HG03558 (cell line): ENCODE measurements around the gene KIAA0232.

Source experiments
- ATAC-seq: cut with Tn5 transposase; IDR thresholded peaks from one replicate; pipeline ENCODE4 v1.9.1; 2021; ENCODE audit warnings: moderate number of reproducible peaks; ENCODE audit not compliant: unreplicated experiment; ENCODE audit errors: extremely low read depth

KIAA0232 gene, protein sequence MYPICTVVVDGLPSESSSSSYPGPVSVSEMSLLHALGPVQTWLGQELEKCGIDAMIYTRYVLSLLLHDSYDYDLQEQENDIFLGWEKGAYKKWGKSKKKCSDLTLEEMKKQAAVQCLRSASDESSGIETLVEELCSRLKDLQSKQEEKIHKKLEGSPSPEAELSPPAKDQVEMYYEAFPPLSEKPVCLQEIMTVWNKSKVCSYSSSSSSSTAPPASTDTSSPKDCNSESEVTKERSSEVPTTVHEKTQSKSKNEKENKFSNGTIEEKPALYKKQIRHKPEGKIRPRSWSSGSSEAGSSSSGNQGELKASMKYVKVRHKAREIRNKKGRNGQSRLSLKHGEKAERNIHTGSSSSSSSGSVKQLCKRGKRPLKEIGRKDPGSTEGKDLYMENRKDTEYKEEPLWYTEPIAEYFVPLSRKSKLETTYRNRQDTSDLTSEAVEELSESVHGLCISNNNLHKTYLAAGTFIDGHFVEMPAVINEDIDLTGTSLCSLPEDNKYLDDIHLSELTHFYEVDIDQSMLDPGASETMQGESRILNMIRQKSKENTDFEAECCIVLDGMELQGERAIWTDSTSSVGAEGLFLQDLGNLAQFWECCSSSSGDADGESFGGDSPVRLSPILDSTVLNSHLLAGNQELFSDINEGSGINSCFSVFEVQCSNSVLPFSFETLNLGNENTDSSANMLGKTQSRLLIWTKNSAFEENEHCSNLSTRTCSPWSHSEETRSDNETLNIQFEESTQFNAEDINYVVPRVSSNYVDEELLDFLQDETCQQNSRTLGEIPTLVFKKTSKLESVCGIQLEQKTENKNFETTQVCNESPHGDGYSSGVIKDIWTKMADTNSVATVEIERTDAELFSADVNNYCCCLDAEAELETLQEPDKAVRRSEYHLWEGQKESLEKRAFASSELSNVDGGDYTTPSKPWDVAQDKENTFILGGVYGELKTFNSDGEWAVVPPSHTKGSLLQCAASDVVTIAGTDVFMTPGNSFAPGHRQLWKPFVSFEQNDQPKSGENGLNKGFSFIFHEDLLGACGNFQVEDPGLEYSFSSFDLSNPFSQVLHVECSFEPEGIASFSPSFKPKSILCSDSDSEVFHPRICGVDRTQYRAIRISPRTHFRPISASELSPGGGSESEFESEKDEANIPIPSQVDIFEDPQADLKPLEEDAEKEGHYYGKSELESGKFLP (N-terminal part only)

DNA sequence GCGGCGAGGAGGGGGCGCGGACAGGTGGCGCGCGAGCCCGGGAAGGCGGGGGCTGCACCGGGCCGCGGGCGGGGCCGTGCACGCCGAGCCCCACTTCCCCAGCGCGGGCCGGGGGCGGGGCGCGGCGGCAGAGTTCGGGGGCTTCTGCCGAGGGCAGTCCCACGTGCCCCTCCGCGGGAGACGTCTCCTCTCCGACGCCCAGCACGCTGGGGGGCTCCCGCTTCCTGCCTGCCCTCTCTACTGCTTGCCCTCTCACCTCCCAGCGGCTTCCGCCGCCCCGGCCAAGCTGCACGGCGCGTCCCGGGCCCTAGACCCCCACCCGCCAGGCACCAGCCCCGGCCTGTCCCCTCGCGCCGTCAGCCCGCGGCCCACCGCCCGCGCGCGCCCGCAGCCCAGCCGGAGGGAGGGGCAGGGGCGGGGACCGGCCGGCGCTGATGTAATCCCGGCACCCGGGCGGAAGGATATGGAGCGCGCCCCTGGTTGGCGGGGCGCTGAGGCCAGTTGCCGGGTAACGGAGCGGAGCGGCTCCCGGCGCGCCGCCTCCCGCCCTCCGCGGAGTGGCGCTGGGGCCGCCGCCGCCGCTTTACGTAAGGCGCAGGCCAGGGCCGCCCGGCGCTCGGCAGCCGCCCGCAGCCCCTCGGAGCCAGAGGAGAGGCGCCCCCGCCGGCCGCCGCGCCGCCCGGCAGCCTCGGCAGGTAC lies at the start of gene KIAA0232:
KIAA0232 (plus strand) TSS at position 581 of the 699 bp plus-strand sequence. CDS start 41,727 bp downstream, outside the sequence.
- ATAC-seq = peak; percentile 59

DNA sequence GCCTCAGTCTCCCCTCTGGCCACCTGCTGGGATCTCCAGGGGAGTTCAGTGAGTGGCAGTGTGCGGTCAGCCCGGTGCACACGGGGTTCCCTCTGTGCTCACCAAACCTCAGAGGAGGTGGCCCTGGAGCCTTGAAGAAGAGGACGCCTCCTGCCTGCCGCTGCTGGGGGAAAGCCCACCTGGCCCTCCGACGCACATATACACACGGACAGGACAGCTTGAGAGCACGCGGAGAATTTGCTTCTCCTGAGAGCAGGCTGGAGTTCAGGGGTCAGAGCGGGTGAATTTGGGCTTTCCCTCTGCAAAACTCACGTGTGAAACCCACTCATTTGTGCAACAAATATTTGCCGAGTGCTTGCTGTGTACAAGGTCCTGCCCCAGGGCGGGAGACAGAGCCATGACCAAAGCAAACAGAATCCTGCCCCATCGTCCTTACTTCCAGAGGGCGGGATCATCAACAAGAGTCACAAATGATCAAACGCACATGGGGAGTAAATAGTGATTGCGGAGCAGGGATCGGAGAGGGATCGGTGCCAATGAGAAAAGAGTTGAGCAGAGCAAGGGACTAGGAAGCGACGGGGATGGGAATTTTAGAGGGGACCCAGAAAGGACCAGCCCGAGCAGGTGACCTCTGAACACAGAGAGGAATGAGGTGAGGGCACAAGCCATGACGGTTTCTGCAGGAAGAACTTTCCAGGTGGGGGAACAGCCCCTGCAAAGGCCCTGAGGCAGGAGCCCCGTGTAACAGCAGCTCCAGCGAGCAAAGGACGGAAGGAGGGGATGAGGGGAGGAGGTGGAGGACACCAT lies 49.0 kb upstream of the KIAA0232 start:
- ATAC-seq = no peak

DNA sequence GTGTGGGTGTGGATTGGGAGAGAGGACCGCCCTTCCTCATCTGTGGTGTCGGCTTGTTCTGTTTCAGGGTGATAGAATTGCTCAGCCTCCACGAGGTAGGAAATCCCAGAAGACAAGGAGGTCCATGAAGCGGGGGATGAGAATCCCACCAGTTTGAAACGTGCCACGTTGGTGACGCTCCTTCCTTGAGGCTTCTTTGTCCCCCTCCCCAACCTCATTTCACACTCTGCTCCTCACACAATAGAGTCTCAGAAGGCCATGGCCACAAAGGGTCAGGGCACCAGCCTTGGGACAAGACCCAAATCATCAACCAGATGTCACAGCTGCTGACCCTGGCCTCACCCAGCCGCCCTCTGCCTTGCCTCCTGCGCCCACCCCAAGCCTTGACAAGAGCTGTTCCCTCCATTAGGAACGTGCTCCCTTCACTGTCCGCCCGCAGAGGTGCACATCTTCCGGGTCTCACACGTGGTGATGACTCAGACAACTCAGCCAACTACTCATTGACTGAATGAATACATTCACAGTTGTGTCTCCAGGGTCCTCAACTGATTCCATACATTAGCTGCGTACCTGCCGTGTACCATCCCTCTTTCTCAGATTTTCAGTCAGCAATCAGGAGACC lies 48.3 kb upstream of the KIAA0232 start:
- ATAC-seq = no peak

DNA sequence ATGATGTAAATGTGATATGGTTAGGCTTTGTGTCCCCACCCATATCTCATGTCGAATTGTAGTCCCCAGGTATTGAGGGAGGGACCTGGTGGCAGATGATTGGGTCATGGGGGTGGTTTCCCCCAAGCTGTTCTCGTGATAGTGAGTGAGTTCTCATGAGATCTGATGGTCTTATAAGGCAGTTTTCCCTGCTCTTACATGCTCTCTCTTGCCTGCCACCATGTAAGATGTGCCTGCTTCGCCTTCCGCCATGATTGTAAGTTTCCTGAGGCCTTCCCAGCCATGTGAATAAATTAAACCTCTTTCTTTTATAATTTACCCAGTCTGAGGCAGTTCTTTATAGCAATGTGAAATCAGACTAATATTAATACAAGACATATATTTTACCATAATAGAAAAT lies 42.6 kb upstream of the KIAA0232 start:
- ATAC-seq = no peak

DNA sequence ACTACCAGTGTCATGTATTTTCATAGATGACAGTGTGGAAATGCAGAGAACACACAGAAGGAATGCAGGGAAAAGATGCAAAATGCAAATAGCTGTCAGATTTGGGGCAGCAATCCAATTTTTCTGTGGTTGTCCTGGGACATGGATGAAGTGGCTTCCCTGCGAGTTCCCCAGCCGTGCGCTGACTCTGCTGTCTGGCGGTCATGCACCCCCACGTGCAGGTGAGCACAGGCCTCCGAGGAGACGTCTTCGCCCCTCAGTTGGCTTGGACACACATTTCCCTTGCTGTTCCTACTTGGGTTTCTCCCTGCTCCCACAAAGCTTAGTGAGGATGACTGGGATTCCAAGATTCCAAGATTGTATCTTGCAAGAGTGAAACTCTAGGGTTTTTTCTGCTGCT lies 42.2 kb upstream of the KIAA0232 start:
- no peak for ATAC-seq

DNA sequence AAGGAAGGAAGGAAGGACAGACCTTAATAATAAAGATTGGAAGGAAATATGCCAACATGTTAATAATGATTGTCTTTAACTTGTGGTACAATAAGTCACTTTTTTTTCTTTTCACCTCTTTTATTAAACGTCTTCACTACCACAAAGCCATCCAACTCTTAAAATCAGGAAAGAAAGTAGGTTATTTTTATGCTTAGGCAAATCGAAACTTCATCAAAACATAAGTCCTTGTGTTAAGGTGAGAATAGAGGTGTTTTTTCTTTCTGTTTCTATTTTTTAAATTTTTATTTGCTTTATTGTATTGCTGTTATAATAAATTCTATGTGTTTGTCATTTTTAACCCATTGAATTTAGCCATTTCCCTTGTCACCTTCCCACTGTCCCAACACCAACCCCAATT lies 40.0 kb upstream of the KIAA0232 start:
- no peak for ATAC-seq

DNA sequence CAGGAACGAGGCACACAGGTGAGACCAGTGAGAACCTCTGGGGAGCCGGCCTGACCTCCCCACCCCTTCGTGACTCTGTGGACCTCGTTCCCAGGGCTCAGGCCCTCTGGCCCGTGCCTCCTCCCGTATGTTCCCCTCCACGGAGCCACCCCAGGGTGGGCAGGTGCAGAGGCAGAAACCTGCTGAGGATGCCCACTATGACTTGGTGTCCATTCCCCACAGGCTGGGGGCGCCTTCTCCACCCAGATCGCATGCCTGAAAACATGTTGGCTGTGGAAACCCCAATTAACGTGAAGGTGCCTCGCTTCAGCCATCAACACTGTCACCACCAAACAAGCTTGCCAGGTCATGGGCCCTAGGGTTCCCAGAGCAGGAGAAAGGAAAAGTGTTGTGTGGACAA lies 39.5 kb upstream of the KIAA0232 start:
- no peak for ATAC-seq

DNA sequence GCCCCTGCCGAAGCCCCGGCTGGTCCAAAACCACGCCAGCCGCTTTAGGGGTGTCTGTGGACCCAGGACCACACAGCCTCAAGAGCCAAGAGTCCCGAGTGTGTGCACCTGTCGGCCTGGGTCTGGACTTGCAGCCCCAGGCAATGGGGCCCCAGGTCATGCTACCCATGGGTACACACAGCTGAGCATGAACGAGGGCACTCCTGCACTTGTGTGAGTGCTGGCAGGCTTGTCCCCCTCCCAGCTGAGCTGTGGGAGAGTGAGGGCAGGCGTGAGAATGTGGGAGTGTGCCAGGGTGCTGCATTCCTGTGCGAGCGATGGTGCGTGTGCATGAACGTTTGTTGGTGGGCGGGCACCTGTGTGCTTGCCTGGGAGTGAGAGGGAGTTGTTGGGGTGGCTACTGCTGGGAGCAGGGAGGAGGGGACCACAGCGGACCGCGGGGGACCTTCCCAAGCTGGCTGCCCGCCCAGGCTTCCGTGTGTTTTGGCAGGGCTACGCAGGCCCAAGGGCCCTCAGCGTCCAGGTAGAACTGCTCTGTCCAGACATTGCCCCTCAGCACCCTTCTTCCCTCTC lies 35.7 kb upstream of the KIAA0232 start:
- no peak for ATAC-seq

DNA sequence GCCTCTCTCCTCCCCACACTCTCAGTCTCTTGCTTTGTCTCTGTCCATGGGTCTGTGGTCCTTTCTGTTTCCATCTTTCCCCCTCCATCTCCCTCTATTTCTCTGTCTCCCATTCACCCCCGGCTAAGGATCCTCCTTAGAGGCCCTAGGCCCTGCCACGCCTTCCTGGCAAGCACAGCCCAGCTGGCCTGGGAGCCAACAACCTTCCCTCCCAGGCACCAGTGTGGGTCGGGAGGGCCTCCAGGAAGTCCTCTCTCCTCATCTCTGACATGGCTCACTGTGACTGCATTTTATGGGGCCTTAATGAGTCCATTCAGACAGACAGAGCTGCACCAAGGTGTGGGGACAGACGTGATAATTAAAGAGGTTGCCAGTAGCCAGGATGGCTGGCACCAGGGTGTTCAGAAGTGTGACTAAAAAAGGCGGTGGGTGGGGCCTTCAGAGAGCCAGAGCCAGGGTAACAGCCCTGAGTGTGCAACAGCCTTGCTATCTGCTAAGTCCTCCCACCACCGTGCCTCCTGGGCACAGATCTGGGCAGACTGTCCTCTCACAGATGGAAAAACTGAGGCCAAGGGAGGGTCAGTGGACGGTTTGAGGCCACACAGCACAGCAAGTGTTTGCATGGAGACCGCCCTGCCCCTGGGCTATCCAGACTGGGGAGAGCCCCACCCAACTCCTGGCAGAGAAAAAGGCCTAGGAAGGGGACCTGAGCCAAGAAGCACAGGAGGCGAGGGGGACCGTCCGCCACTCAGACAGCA lies 35.1 kb upstream of the KIAA0232 start:
- ATAC-seq = no peak

DNA sequence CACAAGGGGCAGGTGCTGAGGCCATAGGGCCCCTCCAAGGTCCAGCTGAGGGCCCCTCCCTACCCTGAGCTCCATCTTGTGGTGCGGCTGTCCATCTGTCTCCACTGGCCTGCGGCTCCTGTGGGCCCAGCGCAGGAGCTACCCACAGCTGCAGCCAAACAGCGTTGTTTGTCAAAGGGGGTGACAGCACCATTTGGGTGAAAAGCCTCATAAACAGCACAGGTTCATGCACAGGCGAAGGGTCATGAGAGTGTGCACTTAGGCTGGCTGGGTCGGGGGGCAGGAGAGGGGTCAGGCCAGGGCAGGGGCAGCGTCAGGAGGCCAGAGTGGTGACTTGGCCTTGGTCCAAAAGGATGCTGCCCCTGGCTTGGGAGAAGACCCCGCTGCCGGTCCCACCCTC lies 34.2 kb upstream of the KIAA0232 start:
- ATAC-seq = no peak

DNA sequence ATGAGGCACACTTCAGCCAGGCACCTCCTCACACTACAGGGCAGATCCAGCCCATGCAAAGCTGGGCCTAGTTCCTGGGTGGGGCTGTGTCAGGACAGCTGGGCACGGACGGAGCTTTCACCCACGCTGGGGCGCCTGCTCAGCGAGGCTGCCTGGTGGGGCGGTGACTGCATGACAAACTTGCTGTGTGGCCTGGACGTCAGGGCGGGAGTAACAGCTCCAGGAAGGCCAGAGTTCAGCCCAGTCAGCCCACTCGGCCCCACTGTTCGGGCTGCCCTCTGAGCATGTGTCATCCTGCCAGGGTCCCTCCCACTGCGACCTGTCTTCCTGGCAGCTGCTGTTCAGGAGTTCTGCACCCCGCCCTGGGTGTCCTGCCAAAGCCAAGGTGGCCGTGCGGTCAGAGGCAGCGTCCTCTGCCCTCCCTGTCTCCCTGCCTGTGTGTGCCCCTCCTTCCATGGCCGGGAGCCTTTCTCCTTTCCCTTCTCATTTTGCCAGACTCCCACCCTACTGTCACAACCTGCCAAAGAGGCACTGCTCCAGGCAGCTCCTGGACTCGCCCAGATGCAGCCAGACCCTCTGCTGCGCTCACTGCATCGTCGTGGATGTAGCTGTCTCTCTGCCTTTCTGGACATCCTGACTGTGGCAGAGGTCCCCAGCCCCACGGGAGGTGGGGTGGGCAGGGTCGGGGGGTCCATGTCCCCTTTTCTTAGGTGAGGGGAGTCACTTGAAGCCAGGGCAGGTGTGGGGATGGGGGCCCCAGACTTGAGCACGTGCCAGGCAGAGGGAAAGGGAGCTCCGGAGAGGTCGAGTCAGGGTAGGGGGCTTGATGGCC lies 33.0 kb upstream of the KIAA0232 start:
- ATAC-seq = no peak

DNA sequence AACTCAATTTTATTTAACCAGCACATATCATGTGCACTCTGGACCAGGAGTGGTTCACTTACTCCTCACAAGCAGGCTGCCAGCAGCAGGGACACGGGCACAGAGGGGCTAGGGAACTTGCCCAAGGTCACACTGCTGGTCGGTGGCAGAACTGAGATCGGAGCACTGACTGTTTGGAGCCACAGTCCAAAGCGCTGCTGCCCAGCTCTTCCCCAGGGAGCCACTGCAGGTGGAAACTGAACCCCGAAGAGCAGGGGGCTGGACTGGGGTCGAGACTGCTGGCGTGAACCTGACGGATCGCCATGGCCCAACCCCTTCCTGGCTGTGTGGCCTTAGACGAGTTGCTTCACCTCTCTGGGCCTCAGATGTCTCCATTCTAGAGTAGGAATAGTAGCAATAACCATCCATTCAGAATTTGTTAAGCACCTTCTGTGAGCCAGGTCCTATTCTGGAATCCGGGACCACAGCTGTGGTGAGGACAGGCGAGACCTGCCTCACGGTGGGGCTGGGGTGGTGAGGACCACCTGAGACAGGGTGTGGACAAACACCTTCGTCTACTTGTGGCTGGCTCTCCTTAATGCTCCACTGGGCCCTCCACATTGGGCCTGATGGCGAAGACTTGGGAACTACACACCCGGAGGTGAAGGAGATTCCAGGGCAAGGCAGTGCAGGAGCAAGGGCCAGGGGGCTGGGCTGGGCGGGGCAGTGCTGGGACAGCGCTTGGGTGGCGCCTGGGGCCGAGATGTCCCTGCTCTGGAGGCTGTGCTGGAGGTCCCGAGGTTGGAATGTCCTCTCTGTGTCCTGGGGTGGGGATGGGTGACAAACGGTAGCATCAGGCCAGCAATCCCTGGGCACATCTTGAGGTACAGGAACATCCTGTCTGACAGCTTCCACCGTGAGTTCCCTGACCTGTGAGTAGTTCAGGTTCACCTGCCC lies 32.0 kb upstream of the KIAA0232 start:
- ATAC-seq = no peak

DNA sequence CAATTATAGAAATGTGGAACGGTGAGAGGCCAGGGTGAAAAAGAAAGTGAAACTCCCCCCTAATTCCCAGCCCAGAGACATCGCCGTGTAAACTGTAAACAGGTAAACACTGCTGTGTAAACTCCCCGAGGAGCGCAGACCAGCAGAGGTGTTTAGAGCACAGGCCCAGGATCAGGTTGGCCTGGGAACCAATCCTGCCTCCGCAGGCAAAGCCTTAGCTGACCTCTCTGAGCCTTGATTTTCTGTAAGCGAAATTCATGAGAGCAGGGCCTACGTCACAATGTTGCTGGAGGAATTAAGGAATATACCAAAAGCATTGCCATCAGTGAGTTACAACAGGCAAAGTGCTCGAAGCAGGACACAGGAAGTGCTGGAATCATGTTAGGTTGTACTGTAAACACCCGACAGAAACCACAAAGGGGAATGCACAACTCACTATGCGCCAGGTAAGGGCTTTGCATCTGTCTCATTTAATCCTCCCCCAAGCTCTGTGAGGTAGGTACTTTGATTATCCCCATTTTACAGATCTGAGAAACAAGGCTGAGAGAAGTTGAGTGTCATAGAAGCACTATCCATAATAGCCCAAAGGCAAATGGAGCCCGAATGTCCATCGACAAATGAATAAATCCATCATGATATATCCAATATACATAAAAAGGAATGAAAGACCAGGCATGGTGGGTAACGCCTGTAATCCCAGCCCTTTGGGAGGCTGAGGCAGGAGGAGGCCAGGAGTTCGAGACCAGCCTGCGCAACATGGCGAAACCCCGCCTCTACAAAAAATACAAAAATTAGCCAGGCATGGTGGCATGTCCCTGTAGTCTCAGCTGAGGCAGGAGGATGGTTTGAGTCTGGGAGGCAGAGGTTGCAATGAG lies 30.7 kb upstream of the KIAA0232 start:
- ATAC-seq = no peak

DNA sequence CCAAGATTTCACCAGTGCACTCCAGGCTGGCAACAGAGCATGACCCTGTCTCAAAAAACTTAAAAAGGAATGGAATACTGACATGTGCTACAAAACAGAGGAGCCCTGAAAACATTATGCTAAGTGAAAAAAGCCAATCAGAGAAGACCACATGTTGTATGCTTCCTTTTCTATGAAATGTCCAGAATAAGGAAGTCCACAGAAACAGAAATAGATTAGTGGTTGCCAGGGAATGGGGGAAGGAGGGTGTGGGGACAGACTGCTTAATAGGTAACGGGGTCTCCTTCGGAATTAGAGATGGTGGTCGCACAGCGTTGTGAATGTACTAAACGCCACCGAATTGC lies 30.1 kb upstream of the KIAA0232 start:
- ATAC-seq = no peak

DNA sequence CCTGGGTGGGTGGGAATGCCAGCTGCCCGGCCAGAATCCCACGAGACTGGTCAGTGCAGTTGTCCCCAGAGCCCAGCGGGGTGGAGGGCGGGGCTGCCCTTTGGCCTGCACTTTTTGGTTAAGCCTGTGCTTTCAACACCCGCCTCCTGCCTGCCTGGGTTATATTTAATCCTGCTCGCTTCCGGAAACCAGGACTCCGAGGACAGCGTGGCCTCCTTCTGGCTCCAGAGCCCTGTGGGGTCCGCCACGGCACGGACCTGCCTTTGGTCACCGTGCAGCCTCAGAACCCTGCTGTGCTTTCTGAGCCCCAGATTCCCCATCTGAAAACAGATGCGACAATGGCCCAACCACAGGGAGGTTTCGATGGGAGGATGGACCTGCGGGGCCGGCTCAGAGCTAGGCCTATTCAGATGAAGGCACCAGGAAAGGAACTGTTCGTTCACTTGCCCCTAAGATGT lies 29.4 kb upstream of the KIAA0232 start:
- no peak for ATAC-seq
